Left lobe of liver (tissue), 2 donors: ENCODE results near the gene LEMD3. TPM values are rescaled to one million over a fixed set of nuclear protein-coding genes. Genes with fewer than 3 reads are reported as not detected.

ENCODE experiments used
- ATAC-seq: fragments of 200-7000 bp; cut with Tn5 transposase; one replicate; pipeline ENCODE4 v1.9.1; 2020; ENCODE audit warnings: mild to moderate bottlenecking, moderate library complexity
- DNase-seq: peaks from one replicate; pipeline ENCODE4 v3.0.0-alpha.2; 2020; ENCODE audit warnings: low spot score
- total RNA-seq: library from RNA; stranded (reverse); gene quantifications from one replicate; pipeline ENCODE4 v1.2.1, GENCODE V29; 2021
- donor health status: DM: no; HTN: no; CAD: no; lungs with moderate emphysema.
- donor health status: DM: no; HTN: yes; CAD: no.

LEMD3 gene
- 10.3 TPM for total RNA-seq

DNA sequence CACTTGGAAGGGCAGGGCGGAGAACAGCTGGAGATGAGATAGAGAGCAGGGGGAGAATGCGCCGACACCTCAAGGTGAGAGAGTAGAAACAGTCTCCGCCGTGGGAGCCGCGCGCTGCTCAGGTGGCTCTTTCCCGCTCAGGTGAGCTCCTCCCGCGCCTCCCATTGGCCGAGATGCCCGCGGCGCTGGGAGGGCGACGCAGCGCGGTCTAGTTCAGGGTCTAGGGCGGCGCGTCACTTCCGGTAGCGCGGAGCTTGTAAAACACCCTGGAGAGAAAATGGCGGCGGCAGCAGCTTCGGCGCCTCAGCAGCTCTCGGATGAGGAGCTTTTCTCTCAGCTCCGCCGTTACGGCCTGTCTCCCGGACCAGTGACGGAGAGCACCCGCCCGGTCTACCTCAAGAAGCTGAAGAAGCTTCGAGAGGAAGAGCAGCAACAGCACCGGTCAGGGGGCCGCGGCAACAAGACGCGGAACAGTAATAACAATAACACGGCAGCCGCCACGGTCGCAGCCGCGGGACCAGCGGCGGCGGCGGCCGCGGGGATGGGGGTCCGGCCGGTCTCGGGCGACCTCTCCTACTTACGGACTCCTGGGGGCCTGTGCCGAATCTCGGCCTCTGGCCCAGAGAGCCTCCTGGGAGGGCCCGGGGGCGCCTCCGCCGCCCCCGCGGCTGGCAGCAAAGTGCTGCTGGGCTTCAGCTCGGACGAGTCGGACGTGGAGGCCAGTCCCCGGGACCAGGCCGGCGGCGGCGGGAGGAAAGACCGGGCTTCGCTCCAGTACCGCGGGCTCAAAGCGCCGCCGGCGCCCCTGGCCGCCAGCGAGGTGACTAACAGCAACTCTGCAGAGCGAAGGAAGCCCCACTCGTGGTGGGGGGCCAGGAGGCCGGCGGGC is at the start of gene LEMD3:
TSS of gene LEMD3 (plus strand) at position 264 of the 889 bp plus-strand sequence. CDS start at position 278, 14 bp downstream.
- ATAC-seq (peak; percentile 95), DNase-seq (peak; percentile 96)

DNA sequence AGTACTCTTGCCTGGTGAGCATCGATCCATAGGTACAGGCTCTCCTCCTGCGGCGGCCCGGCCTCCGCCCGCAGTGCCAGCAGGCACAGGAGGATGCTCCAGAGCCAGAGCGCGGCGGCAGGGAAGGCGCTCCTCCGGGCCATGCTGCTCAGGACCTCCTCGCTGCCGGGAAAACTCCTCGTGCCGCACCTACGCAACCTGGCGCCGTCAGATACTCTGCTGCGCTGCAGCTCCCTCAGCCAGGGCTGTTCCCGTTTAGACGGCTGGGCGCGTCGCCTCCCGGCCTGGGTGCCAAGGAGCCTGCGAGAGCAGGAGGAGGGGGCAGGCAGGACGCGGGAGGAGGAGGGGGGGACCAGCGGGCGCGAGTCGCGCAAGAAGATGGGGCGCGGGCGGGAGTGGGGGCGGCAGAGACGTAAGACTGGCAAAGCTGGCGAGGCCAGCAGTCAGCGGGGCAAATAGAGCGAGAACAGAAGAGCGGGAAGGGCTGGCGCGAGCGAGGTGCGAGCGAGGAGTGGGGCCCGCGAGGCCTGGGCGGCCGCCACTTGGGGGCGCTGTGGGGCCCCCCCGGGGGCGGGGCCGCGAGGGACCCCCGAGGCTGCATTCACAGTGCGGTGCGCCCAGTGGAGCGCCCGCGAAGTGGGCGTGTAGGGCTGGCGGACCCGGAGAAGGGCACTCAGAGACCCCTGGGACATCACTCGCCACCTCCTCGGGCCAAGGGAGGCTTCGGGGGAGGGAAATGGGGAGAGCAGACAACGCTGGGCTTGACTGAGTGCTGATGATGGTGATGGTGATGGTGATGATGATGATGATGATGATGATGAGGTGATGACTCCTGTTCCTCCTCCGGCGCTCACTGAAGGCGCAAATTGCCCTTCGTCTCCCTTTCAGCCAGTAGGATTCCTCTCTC is 48.1 kb upstream of the LEMD3 start, which contains the start of gene WIF1:
TSS of gene WIF1 (minus strand) at position 257 of the 907 bp plus-strand sequence. CDS start at position 143, 114 bp downstream.
- peak; percentile 40 for ATAC-seq
- no peak for DNase-seq

GRCh38 chr12:65121956-65122469 is 47.4 kb upstream of the LEMD3 start:
- no peak for ATAC-seq
- DNase-seq, result no peak

DNA sequence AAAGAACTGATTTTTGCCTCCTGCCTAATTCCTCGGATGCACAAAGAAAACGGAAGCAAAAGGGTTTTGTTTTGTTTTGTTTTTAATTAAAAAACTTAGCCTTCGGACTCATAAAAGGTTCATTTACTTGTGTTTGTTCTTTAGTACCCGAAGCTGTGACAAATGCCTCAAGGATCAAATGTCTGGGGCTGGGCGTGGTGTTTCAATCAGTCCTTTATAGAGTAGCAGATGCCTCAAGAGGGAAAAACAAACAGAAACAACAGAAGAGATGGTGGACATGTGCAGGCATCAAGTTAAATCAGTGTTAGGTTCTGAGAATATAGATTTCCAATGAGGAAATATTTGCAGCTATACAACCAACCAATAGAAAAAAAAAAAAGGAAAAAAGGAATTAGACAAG is 46.7 kb upstream of the LEMD3 start:
- ATAC-seq, result no peak
- DNase-seq, result no peak

- peak; percentile 34 for ATAC-seq
- DNase-seq, result no peak
Measured at GRCh38 chr12:65123435-65124063, 45.8 kb upstream of the LEMD3 start.

DNA sequence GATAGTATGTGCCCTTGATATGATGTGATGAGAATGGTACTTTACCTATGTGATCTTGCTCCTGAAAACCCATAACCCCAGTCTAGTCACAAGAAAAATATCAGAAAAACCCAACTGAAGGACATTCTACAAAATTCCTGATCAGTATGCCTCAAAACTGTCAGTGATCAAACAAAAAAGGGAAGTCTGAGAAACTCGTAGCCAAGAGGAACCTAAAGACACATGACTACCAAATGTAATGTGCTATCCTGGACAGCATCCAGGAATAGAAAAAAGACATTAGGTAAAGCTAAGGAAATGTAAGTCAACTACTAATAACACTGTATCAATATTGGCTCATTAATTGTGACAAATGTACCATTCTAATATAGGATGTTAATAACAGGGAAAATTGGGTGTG is 44.1 kb upstream of the LEMD3 start:
- ATAC-seq (no peak), DNase-seq (no peak)

DNA sequence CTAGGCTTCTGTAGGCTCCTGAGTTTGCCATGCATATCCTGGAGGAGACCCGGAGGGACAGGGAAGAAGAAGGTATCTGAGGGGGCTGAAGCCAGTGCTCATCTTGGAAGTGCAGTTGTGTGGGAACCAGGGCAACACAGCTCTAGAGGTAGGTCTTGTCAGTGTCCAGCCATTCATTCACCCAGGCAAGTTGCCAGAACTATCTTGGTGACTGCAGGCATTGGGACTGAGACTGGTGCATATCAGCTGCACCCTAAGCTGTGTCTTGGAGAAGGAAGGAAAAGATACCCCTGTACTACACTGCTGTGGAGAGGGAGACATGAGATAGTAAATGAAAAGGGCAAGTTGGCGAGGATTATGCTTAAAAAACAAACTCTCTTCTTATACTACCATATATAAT is 43.4 kb upstream of the LEMD3 start:
- DNase-seq (no peak), ATAC-seq (no peak)

DNA sequence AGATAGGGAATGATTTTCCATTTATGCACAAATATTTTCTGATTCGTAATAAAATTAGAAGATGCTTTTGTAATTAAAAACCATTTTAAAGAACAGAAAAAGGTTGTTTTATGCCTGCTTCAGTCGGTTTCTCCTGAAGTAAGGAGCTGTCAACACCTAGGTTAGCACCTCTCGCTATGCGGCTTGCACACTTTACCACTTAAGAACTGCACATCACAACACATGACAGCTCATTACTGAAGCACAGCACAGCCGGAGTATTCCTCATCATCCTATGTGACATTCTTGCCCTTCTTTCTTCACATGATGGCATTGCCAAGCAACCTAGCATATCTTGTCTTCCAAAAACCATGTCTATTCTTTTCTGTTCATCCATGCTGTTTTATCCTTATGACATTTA is 42.9 kb upstream of the LEMD3 start:
- DNase-seq (no peak), ATAC-seq (no peak)

DNA sequence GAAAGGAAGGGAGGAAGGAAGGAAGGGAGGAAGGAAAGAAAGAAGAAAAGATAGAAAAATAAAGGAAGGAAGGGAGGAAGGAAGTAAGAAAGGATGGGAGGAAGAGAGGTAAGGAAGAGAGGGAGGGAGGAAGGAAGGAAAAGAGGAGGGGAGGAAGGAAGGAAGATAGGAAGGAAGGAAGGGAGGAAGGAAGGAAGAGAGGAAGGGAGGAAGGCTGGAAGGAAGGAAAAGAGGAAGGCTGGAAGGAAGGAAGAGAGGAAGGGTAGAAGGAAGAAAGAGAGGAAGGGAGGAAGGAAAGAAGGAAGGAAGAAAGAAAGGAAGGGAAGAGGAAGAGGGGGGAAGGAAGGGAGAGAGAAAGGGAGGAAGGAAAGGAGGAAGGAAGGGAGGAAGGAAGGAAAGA is 35.5 kb upstream of the LEMD3 start:
- DNase-seq (no peak), ATAC-seq (no peak)

GRCh38 chr12:65139389-65139788 is 30.0 kb upstream of the LEMD3 start:
- no peak for DNase-seq
- no peak for ATAC-seq

DNA sequence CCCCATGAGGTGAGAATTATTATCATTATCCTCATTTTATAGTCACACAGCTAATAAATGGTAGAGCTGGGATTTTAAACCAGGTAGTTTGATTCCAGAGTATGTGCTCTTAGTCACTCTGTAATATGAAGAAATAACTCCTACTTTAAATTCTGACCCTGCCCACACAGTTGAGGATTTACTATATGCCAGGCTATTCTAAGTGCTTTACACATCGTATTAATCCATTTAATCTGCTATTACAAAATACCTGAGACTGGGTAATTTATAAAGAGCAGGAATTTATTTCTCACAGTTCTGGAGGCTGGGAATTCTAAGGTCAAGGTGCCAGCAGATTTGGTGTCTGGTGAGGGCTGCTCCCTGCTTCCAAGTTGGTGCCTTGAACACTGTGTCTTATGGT is 28.6 kb upstream of the LEMD3 start:
- DNase-seq (no peak), ATAC-seq (no peak)

- ATAC-seq (no peak), DNase-seq (no peak)
Measured at GRCh38 chr12:65147312-65147905, 22.0 kb upstream of the LEMD3 start.

GRCh38 chr12:65152012-65152411 is 17.4 kb upstream of the LEMD3 start:
- ATAC-seq (no peak), DNase-seq (no peak)

DNA sequence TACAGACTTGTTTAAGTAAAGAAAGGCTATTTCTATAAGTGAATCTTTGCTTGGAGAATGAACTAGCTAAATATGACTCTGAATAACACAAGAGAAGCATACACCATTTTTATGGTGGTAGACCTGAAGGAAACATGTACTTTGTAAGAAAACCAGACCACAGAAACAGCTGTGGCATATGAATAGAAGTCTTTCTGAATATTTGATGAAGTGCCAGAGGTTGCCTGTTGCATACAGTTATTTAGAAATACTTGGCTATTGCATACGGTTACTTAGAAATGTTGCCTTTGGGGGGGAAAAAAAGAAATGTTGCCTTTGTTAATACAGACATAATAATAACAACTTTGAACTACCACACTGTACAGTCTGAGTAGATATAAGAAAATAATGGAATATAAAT is 16.8 kb upstream of the LEMD3 start:
- ATAC-seq (no peak), DNase-seq (no peak)

DNA sequence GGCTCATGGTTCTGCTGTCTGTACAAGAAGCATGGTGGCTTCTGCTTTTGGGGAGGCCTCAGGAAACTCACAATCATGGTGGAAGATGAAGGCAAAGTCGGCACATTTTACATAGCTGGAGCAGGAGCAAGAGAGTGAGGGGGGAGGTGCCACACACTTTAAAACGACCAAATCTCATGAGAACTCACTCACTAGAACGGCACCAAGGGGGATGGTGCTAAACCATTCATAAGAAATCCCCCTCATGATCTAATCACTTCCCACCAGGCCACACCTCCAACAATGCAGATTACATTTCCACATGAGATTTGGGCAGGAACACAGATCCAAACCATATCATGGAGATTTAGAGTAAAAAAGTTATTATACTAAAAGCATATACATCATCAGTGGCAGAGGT is 13.6 kb upstream of the LEMD3 start:
- no peak for DNase-seq
- no peak for ATAC-seq

DNA sequence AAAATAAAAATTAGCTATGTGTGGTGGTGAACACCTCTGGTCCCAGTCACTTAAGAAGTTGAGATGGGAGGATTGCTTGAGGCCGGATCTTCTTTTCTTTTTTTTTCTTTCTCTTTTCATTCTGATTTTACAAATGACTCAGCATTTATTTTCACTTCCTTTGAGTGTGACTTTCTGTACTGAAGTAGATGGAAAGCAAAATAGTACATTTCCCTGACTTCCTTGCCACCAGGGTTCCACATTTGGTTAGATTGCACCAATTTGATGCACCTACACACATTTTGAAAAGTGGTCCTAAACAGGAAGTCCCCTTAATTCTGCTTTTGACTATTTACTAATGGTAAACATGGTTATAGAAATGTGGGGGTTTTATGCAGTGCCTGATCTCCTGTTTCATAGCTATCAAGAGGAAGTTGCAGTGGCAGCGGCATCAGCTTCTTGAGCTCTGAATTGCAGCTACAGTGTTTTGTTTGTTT is 13.0 kb upstream of the LEMD3 start:
- DNase-seq (no peak), ATAC-seq (no peak)

- no peak for ATAC-seq
Measured at GRCh38 chr12:65157091-65157490, 12.3 kb upstream of the LEMD3 start.

GRCh38 chr12:65162609-65163008 is 6.8 kb upstream of the LEMD3 start:
- DNase-seq (no peak), ATAC-seq (no peak)

More at GRCh38 chr12:65157091-65157490, 12.3 kb upstream of the LEMD3 start:
- DNase-seq, result no peak

GRCh38 chr12:65164244-65164643 is 5.1 kb upstream of the LEMD3 start:
- ATAC-seq, result no peak
- DNase-seq, result no peak

DNA sequence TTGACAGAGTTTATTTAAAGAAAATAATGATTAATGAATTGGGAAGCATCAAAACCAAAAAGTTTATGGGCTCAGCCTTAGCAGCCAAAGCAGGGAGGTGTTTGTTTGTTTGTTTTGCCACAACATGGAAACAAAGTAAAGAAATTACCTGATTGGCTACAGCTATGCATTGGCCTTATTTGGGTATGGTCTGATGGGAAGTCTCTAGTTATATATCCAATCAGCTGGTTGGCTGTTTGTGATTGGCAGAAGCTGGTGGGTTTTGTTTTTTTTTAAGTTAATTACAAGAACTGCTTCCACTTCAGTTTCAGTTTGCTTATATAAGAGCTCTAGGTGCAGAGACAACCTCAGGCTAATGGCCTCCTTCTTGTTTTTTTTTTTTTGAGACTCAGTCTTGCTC is 4.6 kb upstream of the LEMD3 start:
- DNase-seq (no peak), ATAC-seq (no peak)
